Measurements from ENCODE around the gene CADM1.

CADM1 gene

GRCh38 chr11:115463606-115464005, 40.6 kb downstream of the CADM1 start:
- TF ChIP-seq CTCF (IDR thresholded peaks at IDR 0.05; ENCODE audit: extremely low read depth, missing control alignments): no peak
- DNase-seq (ENCODE audit: low spot score): no peak

- no peak for TF ChIP-seq CTCF (IDR thresholded peaks at IDR 0.05; ENCODE audit: extremely low read depth, missing control alignments)
- DNase-seq (ENCODE audit: low spot score): no peak
Measured at GRCh38 chr11:115462757-115463156, 41.5 kb downstream of the CADM1 start.

- no peak for DNase-seq (ENCODE audit: low spot score)
- TF ChIP-seq CTCF (IDR thresholded peaks at IDR 0.05; ENCODE audit: extremely low read depth, missing control alignments): no peak
Measured at GRCh38 chr11:115462004-115462541, 42.1 kb downstream of the CADM1 start.

- no peak for TF ChIP-seq CTCF (IDR thresholded peaks at IDR 0.05; ENCODE audit: extremely low read depth, missing control alignments)
- no peak for DNase-seq (ENCODE audit: low spot score)
Measured at GRCh38 chr11:115460512-115460911, 43.7 kb downstream of the CADM1 start.

- no peak for TF ChIP-seq CTCF (IDR thresholded peaks at IDR 0.05; ENCODE audit: extremely low read depth, missing control alignments)
- no peak for DNase-seq (ENCODE audit: low spot score)
Measured at GRCh38 chr11:115459563-115459962, 44.7 kb downstream of the CADM1 start.

- TF ChIP-seq CTCF (IDR thresholded peaks at IDR 0.05; ENCODE audit: extremely low read depth, missing control alignments): no peak
- DNase-seq (ENCODE audit: low spot score): no peak
Measured at GRCh38 chr11:115458877-115459276, 45.3 kb downstream of the CADM1 start.

- DNase-seq (ENCODE audit: low spot score): no peak
- no peak for TF ChIP-seq CTCF (IDR thresholded peaks at IDR 0.05; ENCODE audit: extremely low read depth, missing control alignments)
Measured at GRCh38 chr11:115456019-115456418, 48.2 kb downstream of the CADM1 start.

Data from GM20000 (cell line).